ENCODE measurements around the gene PDCD10.

PDCD10 gene

GRCh38 chr3:167729591-167729990 is 5.1 kb downstream of the PDCD10 start:
- Histone ChIP-seq H3K9ac (ENCODE audit: low read length) (no peak overlapping the region), H3K4me2 (ENCODE audit: low read length) (no peak overlapping the region), H3K27me3 (ENCODE audit: insufficient read depth, low read length) (no peaks in the 10 kb centered on the region), H2AK5ac (ENCODE audit: low read length) (no peak overlapping the region), H2BK5ac (ENCODE audit: low read depth, low read length, poor library complexity) (no peak overlapping the region), H4K8ac (ENCODE audit: low read depth, low read length) (no peak overlapping the region), H3K4me3 (ENCODE audit: low read depth, low read length) (no peak overlapping the region), H3K9me3 (ENCODE audit: insufficient read depth, low read depth, low read length) (peaks cover 2% of the 10 kb centered on the region), H4K91ac (ENCODE audit: low read depth, low read length) (no peak overlapping the region), H3K4ac (ENCODE audit: low read depth, low read length) (peak overlapping the region; percentile 55), H2AFZ (ENCODE audit: insufficient read depth, low read length, poor library complexity) (no peak overlapping the region), H3K36me3 (ENCODE audit: control insufficient read depth in 1 of 2, insufficient read depth in 2 of 2, low read length in 2 of 2) (peaks cover 0 to 2% of the 10 kb centered on the region in 2 experiments), H2BK12ac (ENCODE audit: low read length) (no peak overlapping the region), H3K79me1 (ENCODE audit: low read length) (peaks cover 6% of the 10 kb centered on the region), H4K12ac (ENCODE audit: low read depth, low read length) (no peak overlapping the region), H3K14ac (ENCODE audit: low read length) (no peak overlapping the region), H3K79me2 (ENCODE audit: control insufficient read depth, insufficient read depth, low read length, poor library complexity) (peaks cover 9% of the 10 kb centered on the region), H3K27ac (ENCODE audit: low read depth, low read length) (no peak overlapping the region), H2BK120ac (ENCODE audit: insufficient read depth, low read length, poor library complexity) (no peak overlapping the region), H3K18ac (ENCODE audit: low read length) (no peak overlapping the region), H3K23ac (ENCODE audit: low read length) (no peak overlapping the region), H3K4me1 (ENCODE audit: control insufficient read depth in 1 of 2, insufficient read depth in 2 of 2, low read length in 2 of 2) (no peaks in the 10 kb centered on the region)
- DNase-seq = no peak
- WGBS (ENCODE audit: extremely low coverage, insufficient coverage, insufficient read length) = no CpG with 5 or more reads among the region's 2 CpGs

- Histone ChIP-seq H3K14ac (ENCODE audit: low read length) (no peak overlapping the region), H3K4me1 (ENCODE audit: control insufficient read depth in 1 of 2, insufficient read depth in 2 of 2, low read length in 2 of 2) (no peaks in the 10 kb centered on the region), H3K79me2 (ENCODE audit: control insufficient read depth, insufficient read depth, low read length, poor library complexity) (peaks cover 5% of the 10 kb centered on the region), H3K27me3 (ENCODE audit: insufficient read depth, low read length) (no peaks in the 10 kb centered on the region), H4K8ac (ENCODE audit: low read depth, low read length) (no peak overlapping the region), H3K23ac (ENCODE audit: low read length) (no peak overlapping the region), H2BK12ac (ENCODE audit: low read length) (no peak overlapping the region), H4K91ac (ENCODE audit: low read depth, low read length) (no peak overlapping the region), H3K27ac (ENCODE audit: low read depth, low read length) (no peak overlapping the region), H3K36me3 (ENCODE audit: control insufficient read depth in 1 of 2, insufficient read depth in 2 of 2, low read length in 2 of 2) (peaks cover 0 to 2% of the 10 kb centered on the region in 2 experiments), H3K9me3 (ENCODE audit: insufficient read depth, low read depth, low read length) (no peaks in the 10 kb centered on the region), H4K12ac (ENCODE audit: low read depth, low read length) (no peak overlapping the region), H2BK5ac (ENCODE audit: low read depth, low read length, poor library complexity) (no peak overlapping the region), H3K79me1 (ENCODE audit: low read length) (no peaks in the 10 kb centered on the region), H3K4ac (ENCODE audit: low read depth, low read length) (peak overlapping the region; percentile 89), H3K18ac (ENCODE audit: low read length) (no peak overlapping the region), H2BK120ac (ENCODE audit: insufficient read depth, low read length, poor library complexity) (no peak overlapping the region), H3K4me2 (ENCODE audit: low read length) (no peak overlapping the region), H2AK5ac (ENCODE audit: low read length) (no peak overlapping the region), H3K4me3 (ENCODE audit: low read depth, low read length) (no peak overlapping the region), H2AFZ (ENCODE audit: insufficient read depth, low read length, poor library complexity) (no peak overlapping the region), H3K9ac (ENCODE audit: low read length) (no peak overlapping the region)
- WGBS (ENCODE audit: extremely low coverage, insufficient coverage, insufficient read length) = no CpG with 5 or more reads among the region's 3 CpGs
- no peak for DNase-seq
These were observed 5.9 kb downstream of the PDCD10 start for GRCh38 chr3:167728632-167729323.

GRCh38 chr3:167728176-167728575 is 6.5 kb downstream of the PDCD10 start:
- Histone ChIP-seq H3K27ac (ENCODE audit: low read depth, low read length) (no peak overlapping the region), H3K9ac (ENCODE audit: low read length) (no peak overlapping the region), H4K8ac (ENCODE audit: low read depth, low read length) (no peak overlapping the region), H2BK5ac (ENCODE audit: low read depth, low read length, poor library complexity) (no peak overlapping the region), H3K9me3 (ENCODE audit: insufficient read depth, low read depth, low read length) (no peaks in the 10 kb centered on the region), H3K4ac (ENCODE audit: low read depth, low read length) (no peak overlapping the region), H3K14ac (ENCODE audit: low read length) (no peak overlapping the region), H2BK120ac (ENCODE audit: insufficient read depth, low read length, poor library complexity) (no peak overlapping the region), H3K4me3 (ENCODE audit: low read depth, low read length) (no peak overlapping the region), H2AFZ (ENCODE audit: insufficient read depth, low read length, poor library complexity) (no peak overlapping the region), H3K79me1 (ENCODE audit: low read length) (no peaks in the 10 kb centered on the region), H4K91ac (ENCODE audit: low read depth, low read length) (no peak overlapping the region), H2AK5ac (ENCODE audit: low read length) (no peak overlapping the region), H3K27me3 (ENCODE audit: insufficient read depth, low read length) (no peaks in the 10 kb centered on the region), H3K79me2 (ENCODE audit: control insufficient read depth, insufficient read depth, low read length, poor library complexity) (peaks cover 5% of the 10 kb centered on the region), H2BK12ac (ENCODE audit: low read length) (no peak overlapping the region), H3K4me1 (ENCODE audit: control insufficient read depth in 1 of 2, insufficient read depth in 2 of 2, low read length in 2 of 2) (no peaks in the 10 kb centered on the region), H3K18ac (ENCODE audit: low read length) (no peak overlapping the region), H4K12ac (ENCODE audit: low read depth, low read length) (no peak overlapping the region), H3K36me3 (ENCODE audit: control insufficient read depth in 1 of 2, insufficient read depth in 2 of 2, low read length in 2 of 2) (peaks cover 0 to 2% of the 10 kb centered on the region in 2 experiments), H3K23ac (ENCODE audit: low read length) (no peak overlapping the region), H3K4me2 (ENCODE audit: low read length) (no peak overlapping the region)
- DNase-seq = peak; percentile 37 to 60
- WGBS (ENCODE audit: extremely low coverage, insufficient coverage, insufficient read length) = no CpG with 5 or more reads among the region's 3 CpGs

GRCh38 chr3:167723872-167724271 is 10.8 kb downstream of the PDCD10 start:
- Histone ChIP-seq H3K4me3 (ENCODE audit: low read depth, low read length) (no peak overlapping the region), H3K9ac (ENCODE audit: low read length) (no peak overlapping the region), H3K79me2 (ENCODE audit: control insufficient read depth, insufficient read depth, low read length, poor library complexity) (peaks cover 2% of the 10 kb centered on the region), H3K9me3 (ENCODE audit: insufficient read depth, low read depth, low read length) (no peaks in the 10 kb centered on the region), H3K18ac (ENCODE audit: low read length) (no peak overlapping the region), H3K27ac (ENCODE audit: low read depth, low read length) (no peak overlapping the region), H3K4ac (ENCODE audit: low read depth, low read length) (no peak overlapping the region), H3K23ac (ENCODE audit: low read length) (no peak overlapping the region), H3K79me1 (ENCODE audit: low read length) (no peaks in the 10 kb centered on the region), H4K91ac (ENCODE audit: low read depth, low read length) (no peak overlapping the region), H2BK12ac (ENCODE audit: low read length) (no peak overlapping the region), H3K4me1 (ENCODE audit: control insufficient read depth in 1 of 2, insufficient read depth in 2 of 2, low read length in 2 of 2) (no peaks in the 10 kb centered on the region), H2BK5ac (ENCODE audit: low read depth, low read length, poor library complexity) (no peak overlapping the region), H2AFZ (ENCODE audit: insufficient read depth, low read length, poor library complexity) (no peak overlapping the region), H3K27me3 (ENCODE audit: insufficient read depth, low read length) (no peaks in the 10 kb centered on the region), H3K4me2 (ENCODE audit: low read length) (no peak overlapping the region), H3K36me3 (ENCODE audit: control insufficient read depth in 1 of 2, insufficient read depth in 2 of 2, low read length in 2 of 2) (no peaks in the 10 kb centered on the region), H2BK120ac (ENCODE audit: insufficient read depth, low read length, poor library complexity) (no peak overlapping the region), H4K12ac (ENCODE audit: low read depth, low read length) (no peak overlapping the region), H4K8ac (ENCODE audit: low read depth, low read length) (no peak overlapping the region), H3K14ac (ENCODE audit: low read length) (no peak overlapping the region), H2AK5ac (ENCODE audit: low read length) (no peak overlapping the region)
- WGBS (ENCODE audit: extremely low coverage, insufficient coverage, insufficient read length) = no CpG with 5 or more reads among the region's 3 CpGs
- DNase-seq = no peak
